LNCaP clone FGC (cell line): ENCODE measurements around the gene RPL37A.

Source experiments
- DNase-seq: peaks from one replicate; pipeline ENCODE4 v3.0.0-alpha.2; 2011; ENCODE audit warnings: low read depth
- H3K4me3 ChIP-seq: 2 replicates; pipeline ENCODE4 v1.5.1; 2011; ENCODE audit warnings: mild to moderate bottlenecking, low read depth, low read length, control low read depth
- CTCF ChIP-seq: IDR thresholded peaks from 2 replicates; pipeline ENCODE4 v1.5.1; 2012; ENCODE audit warnings: mild to moderate bottlenecking; ENCODE audit not compliant: control insufficient read depth, insufficient read depth; ENCODE audit errors: extremely low read depth

RPL37A gene

GRCh38 chr2:216486271-216486670, 12.4 kb upstream of the RPL37A start:
- TF ChIP-seq CTCF: no peak
- H3K4me3 ChIP-seq: no peak overlapping the region
- no peak for DNase-seq

- no peak for DNase-seq
- no peak overlapping the region for H3K4me3 ChIP-seq
- no peak for TF ChIP-seq CTCF
These were observed 11.9 kb upstream of the RPL37A start for GRCh38 chr2:216486708-216487107.

- no peak overlapping the region for H3K4me3 ChIP-seq
- TF ChIP-seq CTCF: no peak
- DNase-seq: no peak
These were observed 8.6 kb upstream of the RPL37A start for GRCh38 chr2:216490061-216490460.

GRCh38 chr2:216491793-216492596, 6.6 kb upstream of the RPL37A start:
- no peak for DNase-seq
- H3K4me3 ChIP-seq: no peak overlapping the region
- TF ChIP-seq CTCF: no peak

GRCh38 chr2:216492597-216493333, 5.9 kb upstream of the RPL37A start:
- TF ChIP-seq CTCF: no peak
- H3K4me3 ChIP-seq: no peak overlapping the region
- no peak for DNase-seq

- DNase-seq: no peak
- TF ChIP-seq CTCF: no peak
These were observed 5.3 kb upstream of the RPL37A start for GRCh38 chr2:216493334-216493685.

GRCh38 chr2:216495656-216496055, 3.0 kb upstream of the RPL37A start:
- H3K4me3 ChIP-seq: no peak overlapping the region
- no peak for DNase-seq
- no peak for TF ChIP-seq CTCF

More at GRCh38 chr2:216493334-216493685, 5.3 kb upstream of the RPL37A start:
- no peak overlapping the region for H3K4me3 ChIP-seq
